Femur (tissue), 1 donor: ENCODE measurements around the gene KRTAP4-7.
"Not testable (repeated sequence)": the region's sequence is repeated elsewhere in the genome, so short reads cannot be mapped to it uniquely, and the experiment has no call there.

Experiments used
- DNase-seq: peaks from one replicate; pipeline ENCODE4 v3.0.0-alpha.2; 2017

The KRTAP4-7 gene

DNA sequence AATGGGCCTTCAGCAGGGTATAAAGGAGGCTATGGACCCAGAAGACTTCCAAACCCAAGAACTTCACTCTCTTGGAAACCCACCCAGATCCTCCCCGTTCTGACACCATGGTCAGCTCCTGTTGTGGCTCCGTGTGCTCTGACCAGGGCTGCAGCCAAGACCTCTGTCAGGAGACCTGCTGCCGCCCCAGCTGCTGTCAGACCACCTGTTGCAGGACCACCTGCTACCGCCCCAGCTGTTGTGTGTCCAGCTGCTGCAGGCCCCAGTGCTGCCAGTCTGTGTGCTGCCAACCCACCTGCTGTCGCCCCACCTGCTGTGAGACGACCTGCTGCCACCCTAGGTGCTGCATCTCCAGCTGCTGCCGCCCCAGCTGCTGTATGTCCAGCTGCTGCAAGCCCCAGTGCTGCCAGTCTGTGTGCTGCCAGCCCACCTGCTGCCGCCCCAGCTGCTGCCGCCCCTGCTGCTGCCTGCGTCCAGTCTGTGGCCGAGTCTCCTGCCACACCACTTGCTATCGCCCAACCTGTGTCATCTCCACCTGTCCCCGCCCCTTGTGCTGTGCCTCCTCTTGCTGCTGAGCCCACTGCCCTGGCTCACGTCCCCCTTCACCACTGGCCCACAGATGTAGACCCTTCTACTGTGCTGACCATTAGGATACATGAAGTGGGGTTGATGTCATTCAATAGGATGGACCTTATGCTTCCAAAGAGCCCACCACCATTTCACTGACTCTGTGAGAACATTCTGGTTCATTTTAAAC, at the start of gene KRTAP4-7:
Gene KRTAP4-7 (plus strand): TSS at position 51 of the 757 bp plus-strand sequence. CDS start 57 bp downstream, at position 108.
- not testable (repeated sequence) for DNase-seq

DNA sequence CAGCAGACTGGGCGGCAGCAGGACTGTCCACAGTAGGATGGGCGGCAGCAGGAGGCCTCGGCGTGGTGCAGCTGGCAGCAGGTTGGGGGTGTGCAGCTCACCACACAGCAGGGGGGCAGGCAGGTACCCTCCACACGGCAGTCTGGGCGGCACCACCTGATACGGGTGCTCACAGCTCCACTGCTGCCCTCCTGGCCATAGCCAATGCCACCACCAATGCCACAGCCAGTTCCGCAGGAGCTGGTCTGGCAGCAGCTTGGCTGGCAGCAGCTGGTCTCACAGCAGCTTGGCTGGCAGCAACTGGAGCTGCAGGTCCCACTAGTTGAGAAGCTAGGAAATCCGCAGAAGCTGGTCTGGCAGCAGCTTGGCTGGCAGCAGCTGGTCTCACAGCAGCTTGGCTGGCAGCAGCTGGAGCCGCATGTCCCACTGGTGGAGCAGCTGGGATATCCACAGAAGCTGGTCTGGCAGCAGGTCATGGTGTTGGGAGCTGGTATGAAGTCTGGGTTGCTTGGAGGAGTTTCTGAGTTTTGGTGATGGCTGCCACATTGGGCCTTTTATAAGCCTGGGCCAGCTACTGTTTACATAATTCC, 49.5 kb upstream of the KRTAP4-7 start, which contains the start of gene KRTAP1-3:
Gene KRTAP1-3 (minus strand): TSS at position 529 of the 590 bp plus-strand sequence. CDS start 53 bp downstream, at position 476.
- DNase-seq = peak; percentile 38

DNA sequence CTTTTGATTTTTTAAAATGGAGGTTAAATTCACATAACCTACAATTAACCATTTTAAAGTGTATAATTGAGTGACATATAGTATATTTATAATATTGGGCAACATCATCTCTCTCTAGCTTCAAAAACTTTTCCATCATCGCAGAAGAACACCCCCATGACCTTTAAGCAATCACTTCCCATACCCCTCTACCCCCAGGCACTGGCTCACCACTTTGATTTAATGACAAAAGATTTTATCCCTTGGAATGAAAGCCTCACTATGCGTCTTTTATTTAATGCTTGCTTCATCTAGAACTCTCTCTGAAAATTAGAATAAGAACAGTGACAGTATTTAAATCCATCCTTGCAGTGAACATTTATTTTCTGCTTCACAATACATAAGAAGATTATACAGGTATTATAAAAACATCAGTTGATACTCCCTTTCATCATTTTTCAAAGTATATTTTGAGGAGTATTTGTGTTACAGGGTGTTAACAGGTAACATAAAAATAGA, 46.0 kb upstream of the KRTAP4-7 start:
- no peak for DNase-seq

DNA sequence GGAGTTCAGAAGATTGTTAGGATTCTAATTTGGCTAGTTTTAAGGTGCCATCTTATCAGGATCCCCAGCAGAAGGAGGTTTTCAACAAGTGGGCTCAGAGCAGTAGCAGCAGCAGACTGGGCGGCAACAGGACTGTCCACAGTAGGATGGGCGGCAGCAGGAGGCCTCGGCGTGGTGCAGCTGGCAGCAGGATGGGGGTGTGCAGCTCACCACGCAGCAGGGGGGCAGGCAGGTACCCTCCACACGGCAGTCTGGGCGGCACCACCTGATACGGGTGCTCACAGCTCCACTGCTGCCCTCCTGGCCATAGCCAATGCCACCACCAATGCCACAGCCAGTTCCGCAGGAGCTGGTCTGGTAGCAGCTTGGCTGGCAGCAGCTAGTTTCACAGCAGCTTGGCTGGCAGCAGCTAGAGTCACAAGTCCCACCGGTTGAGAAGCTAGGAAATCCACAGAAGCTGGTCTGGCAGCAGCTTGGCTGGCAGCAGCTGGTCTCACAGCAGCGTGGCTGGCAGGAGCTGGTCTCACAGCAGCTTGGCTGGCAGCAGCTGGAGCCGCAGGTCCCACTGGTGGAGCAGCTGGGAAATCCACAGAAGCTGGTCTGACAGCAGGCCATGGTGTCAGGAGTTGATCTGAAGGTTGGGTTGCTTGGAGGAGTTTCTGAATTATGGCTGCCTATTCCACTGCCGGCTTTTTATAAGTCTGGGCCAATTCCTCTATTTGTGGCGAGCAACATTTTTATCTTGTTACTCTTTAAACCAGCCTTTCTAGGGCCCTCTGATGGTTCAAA, 43.0 kb upstream of the KRTAP4-7 start, which contains the start of gene KRTAP1-1:
Gene KRTAP1-1 (minus strand): TSS at position 668 of the 789 bp plus-strand sequence. CDS start 53 bp downstream, at position 615.
- peak; percentile 59 for DNase-seq

DNA sequence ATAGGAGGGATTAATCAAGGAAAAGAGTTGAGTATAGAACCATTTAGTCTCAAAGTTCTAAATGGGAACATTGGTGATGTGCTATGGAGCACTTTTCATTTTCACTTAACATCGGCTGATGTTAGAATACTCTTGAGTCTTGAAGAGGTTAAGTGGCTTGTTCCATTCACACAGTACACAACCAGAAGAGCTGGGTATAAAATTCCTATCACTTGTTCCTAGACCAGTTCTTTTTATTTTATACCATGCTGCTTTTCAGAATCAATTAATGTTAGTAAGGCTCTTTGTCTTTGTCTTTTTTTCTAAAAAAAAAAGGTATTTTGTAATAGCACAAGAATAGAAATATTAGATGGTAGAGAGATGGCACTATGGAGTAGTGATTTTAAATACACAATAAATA, 41.0 kb upstream of the KRTAP4-7 start:
- no peak for DNase-seq

DNA sequence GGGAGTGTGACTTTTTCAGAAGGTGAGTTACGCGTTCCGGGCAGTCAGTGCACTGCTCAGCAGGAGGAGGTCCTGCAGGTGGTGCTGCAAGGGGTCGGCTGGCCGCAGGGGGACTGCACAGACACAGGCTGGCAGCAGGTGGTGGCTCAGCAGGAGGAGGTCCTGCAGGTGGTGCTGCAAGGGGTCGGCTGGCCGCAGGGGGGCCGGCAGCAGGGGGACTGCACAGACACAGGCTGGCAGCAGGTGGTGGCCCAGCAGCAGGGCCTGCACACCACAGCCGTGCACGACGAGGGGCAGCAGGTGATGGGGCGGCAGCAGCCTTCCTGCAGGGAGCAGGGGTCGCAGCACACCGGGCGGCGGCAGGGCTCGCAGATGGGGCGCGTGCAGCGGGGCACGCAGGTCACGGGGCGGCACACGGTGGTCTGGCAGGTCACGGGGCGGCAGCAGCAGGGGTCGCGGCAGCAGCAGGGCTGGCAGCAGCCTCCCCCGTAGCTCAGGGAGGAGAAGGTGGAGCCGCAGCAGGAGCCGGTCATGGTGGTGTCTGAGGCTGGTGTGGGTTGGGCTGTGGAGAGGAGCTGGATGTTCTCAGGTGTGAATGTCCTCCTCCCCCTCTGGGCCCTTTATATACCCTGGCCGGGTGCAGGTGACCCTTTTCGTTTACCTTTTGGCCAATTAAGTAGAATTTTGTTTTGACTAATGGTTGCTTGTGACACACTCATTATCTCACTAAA, 37.0 kb upstream of the KRTAP4-7 start, which contains the start of gene KRTAP2-1:
Gene KRTAP2-1 (minus strand): TSS at position 582 of the 731 bp plus-strand sequence. CDS start 49 bp downstream, at position 533.
- DNase-seq = not testable (repeated sequence)

DNA sequence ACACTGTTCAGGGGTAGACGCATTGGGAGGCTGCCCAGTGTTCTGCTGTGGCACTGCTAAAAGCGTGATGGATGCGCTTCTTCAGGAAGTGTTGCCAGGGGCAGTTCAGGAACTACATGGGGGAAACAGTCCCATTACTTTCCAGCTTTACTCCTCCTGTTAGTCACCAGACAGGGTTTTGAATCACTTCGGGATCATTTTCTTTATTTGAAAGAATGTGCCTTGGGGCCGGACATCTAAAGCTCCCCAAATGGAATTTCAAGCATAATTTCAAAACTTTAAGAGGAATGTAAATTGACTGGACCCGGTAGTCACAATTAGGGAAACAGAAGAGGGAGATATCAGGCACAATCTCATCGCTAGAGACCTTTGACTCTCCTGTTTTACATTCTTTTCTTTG, 35.5 kb upstream of the KRTAP4-7 start:
- DNase-seq = no peak

DNA sequence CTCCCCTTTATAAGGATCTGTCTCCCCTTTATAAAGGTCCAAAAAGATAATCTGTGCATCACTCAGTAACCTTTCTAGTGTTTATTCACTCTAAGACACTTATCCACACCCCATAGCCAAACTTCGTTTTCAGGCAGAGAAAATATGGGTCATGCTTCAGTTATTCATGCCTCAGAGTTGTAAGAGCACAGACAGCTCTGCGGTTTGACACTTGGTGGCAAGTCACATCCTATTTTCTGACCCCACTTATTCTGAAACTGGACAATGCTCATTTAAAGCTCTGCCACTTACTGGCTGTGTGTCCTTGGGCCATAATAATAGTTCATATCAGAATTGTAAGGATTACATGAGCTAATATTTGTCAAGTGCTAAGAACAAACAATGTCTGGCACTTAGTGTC, 34.8 kb upstream of the KRTAP4-7 start:
- no peak for DNase-seq

DNA sequence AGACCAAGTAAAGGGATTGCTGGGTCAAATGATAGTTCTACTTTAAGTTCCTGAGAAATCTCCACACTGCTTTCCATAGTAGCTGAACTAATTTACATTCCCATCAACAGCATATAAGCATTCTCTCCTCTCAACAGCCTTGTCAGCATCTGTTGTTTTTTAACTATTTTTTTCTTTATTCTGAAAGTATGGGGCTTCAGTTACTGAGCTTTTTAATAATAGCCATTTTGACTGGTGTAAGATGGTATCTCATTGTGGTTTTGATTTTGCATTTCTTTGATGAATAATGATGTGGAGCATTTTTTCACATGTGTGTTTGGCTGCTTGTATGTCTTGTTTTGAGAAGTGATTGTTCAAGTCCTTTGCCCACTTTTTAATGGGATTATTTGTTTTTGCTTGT, 31.4 kb upstream of the KRTAP4-7 start:
- DNase-seq = no peak

DNA sequence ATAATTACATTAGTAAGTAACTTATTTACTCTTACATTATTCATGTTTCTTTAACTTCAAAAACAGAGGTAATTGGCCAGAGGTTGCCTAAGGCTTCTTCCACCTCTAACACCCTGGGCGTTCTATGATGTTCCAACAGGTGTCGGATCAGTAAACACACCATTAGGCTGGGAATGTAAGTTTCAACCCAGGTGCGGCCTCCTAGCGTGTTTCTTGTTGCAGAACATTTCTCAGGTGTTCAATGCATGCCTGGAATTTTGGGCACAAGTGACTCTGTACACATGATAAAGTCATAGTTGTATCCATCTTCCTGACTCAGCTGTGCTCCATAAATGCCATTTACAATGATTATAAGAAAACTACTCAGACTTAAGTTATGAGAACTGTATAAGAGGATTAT, 29.9 kb upstream of the KRTAP4-7 start:
- no peak for DNase-seq

DNA sequence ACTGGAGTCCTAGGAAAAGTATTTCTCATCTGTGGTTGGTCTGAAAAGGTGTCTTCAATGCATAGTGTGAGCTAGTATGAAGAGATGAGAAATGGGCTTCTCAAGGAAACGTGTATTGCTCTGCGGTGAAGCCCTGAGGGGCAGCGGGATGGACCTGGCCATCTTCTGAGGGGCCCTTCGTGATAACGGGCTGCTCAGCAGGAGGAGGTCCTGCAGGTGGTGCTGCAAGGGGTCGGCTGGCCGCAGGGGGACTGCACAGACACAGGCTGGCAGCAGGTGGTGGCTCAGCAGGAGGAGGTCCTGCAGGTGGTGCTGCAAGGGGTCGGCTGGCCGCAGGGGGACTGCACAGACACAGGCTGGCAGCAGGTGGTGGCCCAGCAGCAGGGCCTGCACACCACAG, 29.4 kb upstream of the KRTAP4-7 start:
- not testable (repeated sequence) for DNase-seq

DNA sequence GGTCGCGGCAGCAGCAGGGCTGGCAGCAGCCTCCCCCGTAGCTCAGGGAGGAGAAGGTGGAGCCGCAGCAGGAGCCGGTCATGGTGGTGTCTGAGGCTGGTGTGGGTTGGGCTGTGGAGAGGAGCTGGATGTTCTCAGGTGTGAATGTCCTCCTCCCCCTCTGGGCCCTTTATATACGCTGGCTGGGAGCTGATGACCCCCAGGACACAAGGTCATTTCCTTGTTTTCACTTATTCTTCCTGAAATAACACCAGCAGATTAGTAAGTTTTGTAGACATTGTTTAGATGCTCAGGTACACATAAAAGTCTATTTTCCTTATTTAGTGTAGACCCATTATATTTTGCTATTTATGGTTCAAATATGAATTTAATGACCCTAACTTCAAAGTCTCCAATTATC, 28.8 kb upstream of the KRTAP4-7 start, which contains the start of gene KRTAP2-2:
Gene KRTAP2-2 (minus strand): TSS at position 101 of the 400 bp plus-strand sequence. CDS start 19 bp downstream, at position 82.
- DNase-seq = not testable (repeated sequence)

DNA sequence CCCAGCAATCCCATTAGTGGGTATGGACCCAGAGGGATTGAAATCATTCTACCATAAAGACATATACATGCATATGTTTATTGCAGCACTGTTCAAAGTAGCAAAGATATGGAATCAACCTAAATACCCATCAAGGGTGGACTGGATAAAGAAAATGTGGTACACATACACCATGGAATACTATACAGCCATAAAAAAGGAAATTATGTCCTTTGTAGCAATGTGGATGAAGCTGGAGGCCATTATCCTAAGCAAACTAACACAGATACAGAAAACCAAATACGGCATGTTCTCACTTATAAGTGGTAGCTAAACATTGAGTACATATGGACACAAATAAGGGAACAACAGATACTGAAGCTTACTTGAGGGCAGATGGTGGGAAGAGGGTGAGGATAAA, 26.4 kb upstream of the KRTAP4-7 start:
- DNase-seq = no peak

DNA sequence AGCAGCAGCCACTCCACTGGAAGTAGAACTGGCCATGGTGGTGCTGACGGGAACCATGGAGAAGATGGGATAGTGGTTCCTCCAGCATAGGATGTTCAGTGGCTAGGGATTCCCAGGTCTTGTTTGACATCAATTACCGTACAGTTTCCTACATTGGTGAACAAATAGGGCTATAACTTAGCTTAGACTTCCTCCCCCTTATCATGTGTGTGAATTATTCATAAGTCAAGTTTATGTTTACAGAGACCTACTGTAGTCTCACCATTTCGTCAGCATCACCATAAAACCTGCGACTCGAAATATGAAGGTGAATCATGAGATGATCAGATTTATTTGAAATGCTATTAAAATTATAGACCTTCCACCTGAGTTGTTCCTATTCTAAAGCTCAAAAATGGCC, 25.2 kb upstream of the KRTAP4-7 start:
- DNase-seq = no peak

DNA sequence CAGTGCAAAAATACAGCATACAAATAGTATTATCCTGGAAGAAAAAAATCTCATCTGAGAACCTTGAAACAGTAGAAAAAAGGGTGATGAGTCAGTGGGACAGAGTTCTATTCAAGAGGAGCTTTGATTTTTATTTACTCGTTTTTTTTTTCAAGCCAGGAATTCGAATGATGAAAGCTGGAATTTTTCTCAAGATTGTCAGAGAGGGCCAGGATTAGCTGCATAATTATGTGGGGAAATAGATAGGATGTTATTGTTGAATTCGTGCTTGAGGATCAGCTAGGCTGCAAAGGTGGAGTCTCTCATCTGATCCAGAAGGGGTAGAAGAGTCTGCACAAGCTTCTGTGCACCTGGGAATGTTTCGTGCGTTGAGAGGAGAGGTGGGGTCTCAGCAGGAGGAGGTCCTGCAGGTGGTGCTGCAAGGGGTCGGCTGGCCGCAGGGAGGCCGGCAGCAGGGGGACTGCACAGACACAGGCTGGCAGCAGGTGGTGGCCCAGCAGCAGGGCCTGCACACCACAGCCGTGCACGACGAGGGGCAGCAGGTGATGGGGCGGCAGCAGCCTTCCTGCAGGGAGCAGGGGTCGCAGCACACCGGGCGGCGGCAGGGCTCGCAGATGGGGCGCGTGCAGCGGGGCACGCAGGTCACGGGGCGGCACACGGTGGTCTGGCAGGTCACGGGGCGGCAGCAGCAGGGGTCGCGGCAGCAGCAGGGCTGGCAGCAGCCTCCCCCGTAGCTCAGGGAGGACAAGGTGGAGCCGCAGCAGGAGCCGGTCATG, 24.5 kb upstream of the KRTAP4-7 start:
- DNase-seq = not testable (repeated sequence)

DNA sequence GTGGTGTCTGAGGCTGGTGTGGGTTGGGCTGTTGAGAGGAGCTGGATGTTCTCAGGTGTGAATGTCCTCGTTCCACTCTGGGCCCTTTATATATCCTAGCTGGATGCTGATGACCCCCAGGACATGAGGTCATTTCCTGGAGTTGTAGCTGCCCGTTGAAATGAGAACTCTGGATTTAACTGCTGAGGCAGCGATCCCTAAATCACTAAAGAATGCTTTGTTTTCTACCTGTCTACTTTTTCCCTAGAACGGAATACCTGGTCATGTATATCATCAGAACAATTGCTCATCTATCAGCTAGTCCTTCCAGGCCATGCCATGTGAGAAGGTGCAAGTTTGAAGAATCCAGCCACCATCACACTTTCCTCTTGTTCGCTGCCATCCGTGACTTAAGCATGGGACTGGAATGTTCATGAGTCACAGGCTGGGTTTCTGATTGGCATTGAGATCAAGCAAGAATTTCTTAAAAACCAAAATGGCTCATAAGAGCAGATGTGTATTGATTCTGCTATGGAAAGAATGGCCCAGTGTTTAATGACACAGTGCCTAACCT, 23.8 kb upstream of the KRTAP4-7 start, which contains the start of gene KRTAP2-3:
Gene KRTAP2-3 (minus strand): TSS at position 63 of the 553 bp plus-strand sequence. CDS start 64 bp downstream, outside the sequence.
- DNase-seq = no peak

DNA sequence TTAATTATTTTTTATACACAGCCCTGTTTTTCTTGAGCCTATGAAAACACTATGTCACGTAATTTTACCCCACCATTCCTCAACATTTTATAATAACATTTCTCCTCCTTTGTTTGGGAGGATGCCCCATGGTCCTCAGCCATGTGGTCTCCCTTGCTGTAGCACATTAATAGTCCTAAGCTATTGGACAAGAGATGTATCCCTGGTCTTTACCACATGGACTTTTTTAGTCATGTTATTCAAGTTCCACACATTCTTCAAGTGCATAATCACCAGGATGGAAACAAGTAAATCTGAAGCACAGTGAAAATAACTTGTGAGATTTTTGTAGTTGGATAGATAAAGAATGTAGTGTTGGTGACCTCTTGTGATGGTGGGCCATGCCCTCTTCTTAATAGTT, 22.0 kb upstream of the KRTAP4-7 start:
- DNase-seq = no peak

DNA sequence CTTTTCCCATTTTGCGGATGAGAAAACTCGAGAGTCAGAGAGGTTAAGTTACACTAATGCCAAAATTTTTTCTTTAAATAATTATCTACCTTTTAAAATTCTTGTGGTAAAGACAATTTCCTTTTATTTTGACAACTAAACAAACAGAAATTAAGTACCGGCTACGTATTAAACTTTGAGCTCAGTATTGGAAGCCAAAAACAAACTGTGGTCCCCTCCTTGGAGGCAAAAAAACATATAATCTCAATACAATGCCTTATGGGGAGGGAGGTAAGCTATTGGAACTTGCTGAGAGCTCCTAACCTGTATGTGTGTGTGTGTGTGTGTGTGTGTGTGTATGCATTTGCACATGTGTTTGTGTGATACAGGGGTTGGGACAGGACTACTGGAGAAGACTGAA, 20.5 kb upstream of the KRTAP4-7 start:
- no peak for DNase-seq

DNA sequence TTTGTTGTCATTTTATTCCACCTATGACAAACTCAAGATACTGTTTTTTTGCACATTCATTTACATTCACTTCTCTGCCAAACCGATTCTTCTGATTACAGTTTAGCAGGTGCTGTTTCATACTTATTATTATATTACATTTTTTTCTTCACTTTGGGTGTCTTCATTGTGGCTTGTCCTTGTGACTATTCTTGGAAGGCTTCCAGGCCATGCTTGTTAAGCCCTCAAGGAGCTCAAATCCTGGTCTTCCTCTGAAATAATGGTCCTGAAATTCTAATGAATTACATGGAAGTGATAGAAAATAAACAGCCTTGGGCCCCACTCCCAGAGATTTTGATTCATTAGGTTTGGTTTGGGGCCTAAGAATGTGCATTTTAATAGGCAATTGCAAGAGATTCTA, 19.6 kb upstream of the KRTAP4-7 start:
- no peak for DNase-seq

DNA sequence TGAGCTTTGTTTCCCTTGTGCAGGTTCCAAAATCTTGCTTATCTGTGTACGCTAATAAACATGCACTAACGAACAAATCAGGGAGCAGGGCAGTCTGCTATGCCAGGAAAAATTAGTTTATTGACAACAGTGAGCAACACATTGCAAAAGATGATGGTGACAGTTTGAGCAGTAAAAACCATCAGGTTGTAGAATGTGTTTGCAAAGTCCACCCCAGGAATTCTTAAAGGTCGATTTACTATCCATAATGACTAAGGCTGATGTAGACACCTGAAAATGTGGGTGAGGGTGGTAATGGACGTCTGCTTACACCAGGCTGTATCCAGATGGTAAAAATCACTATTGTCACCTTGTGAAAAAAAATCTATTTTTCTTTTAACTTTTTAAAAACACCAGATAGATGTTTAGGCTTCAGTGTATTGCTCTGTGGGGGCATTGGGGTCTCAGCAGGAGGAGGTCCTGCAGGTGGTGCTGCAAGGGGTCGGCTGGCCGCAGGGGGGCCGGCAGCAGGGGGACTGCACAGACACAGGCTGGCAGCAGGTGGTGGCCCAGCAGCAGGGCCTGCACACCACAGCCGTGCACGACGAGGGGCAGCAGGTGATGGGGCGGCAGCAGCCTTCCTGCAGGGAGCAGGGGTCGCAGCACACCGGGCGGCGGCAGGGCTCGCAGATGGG, 18.8 kb upstream of the KRTAP4-7 start:
- not testable (repeated sequence) for DNase-seq
